Endothelial cell of umbilical vein (primary cell): Measurements from ENCODE around the gene NDRG2.

ENCODE experiments used
- POLR2A ChIP-seq: IDR thresholded peaks from 2 replicates; pipeline ENCODE4 v1.6.1; 2012; ENCODE audit warnings: low read depth, mild to moderate bottlenecking, control low read depth, low read length
- TF ChIP-seq, protein P1 (sequence below), 2 donors: IDR thresholded peaks; 1 replicate in 1 of 2; 2 replicates in 1 of 2; pipeline ENCODE4 v1.5.1; 2011; ENCODE audit warnings: low read length in 2 of 2, mild to moderate bottlenecking in 2 of 2, moderate library complexity in 2 of 2, control low read depth in 1 of 2, inconsistent platforms in 1 of 2, low read depth in 1 of 2; ENCODE audit not compliant: insufficient read depth in 1 of 2; ENCODE audit errors: extremely low read depth in 1 of 2

DNA sequence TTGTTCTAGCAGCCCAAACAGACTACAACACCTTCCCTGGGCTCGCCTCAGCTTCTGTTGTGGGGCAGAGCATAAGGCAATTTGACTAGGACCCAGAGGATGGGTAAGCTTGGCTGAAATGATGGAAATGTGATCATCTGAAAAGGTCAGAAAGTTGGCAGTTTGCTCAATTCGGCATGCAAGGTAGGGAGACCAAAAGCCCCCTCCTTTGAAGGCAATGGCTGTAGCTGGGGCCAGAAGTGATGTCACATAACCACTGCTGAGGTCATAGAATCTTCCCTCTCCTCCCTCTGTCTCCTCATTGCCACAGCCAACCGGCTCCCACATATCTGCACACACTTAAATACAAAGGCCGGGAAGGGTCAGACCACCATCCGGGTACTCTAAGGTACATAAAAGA is 5.1 kb upstream of the NDRG2 start, which contains the start of gene TPPP2:
- TF ChIP-seq, protein P1, sequence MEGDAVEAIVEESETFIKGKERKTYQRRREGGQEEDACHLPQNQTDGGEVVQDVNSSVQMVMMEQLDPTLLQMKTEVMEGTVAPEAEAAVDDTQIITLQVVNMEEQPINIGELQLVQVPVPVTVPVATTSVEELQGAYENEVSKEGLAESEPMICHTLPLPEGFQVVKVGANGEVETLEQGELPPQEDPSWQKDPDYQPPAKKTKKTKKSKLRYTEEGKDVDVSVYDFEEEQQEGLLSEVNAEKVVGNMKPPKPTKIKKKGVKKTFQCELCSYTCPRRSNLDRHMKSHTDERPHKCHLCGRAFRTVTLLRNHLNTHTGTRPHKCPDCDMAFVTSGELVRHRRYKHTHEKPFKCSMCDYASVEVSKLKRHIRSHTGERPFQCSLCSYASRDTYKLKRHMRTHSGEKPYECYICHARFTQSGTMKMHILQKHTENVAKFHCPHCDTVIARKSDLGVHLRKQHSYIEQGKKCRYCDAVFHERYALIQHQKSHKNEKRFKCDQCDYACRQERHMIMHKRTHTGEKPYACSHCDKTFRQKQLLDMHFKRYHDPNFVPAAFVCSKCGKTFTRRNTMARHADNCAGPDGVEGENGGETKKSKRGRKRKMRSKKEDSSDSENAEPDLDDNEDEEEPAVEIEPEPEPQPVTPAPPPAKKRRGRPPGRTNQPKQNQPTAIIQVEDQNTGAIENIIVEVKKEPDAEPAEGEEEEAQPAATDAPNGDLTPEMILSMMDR (IDR thresholded peaks at IDR 0.05; ENCODE audit: extremely low read depth in 1 of 2, insufficient read depth in 1 of 2, low read depth in 1 of 2, low read length in 2 of 2), result no peak
- no peak for TF ChIP-seq POLR2A
